IMR-90 (cell line): ENCODE measurements around the gene OTOG.

Experiments used
- CEBPB ChIP-seq: IDR thresholded peaks from 2 replicates; pipeline ENCODE4 v1.6.1; 2012; ENCODE audit warnings: low read depth, low read length, improper control_type of control experiment
- CTCF ChIP-seq: conservative IDR thresholded peaks from 2 replicates; pipeline ENCODE4 v1.5.1; 2012; ENCODE audit warnings: mild to moderate bottlenecking, low read depth, low read length, improper control_type of control experiment
- MAFK ChIP-seq: IDR thresholded peaks from 2 replicates; pipeline ENCODE4 v1.6.1; 2012; ENCODE audit warnings: low read depth, low read length, improper control_type of control experiment
- MXI1 ChIP-seq: IDR thresholded peaks from 2 replicates; pipeline ENCODE4 v1.6.1; 2012; ENCODE audit warnings: low read depth, mild to moderate bottlenecking, low read length, moderate library complexity, borderline replicate concordance
- NFE2L2 ChIP-seq: fragments of 150-350 bp; IDR thresholded peaks from 2 replicates; pipeline ENCODE4 v1.6.1; 2016; ENCODE audit warnings: low read depth, mild to moderate bottlenecking, low read length
- POLR2A ChIP-seq: IDR thresholded peaks from 2 replicates; pipeline ENCODE4 v1.6.1; 2012; ENCODE audit warnings: mild to moderate bottlenecking, low read depth, low read length
- RAD21 ChIP-seq: IDR thresholded peaks from 2 replicates; pipeline ENCODE4 v1.6.1; 2012; ENCODE audit warnings: low read length, improper control_type of control experiment
- RFX5 ChIP-seq: IDR thresholded peaks from 2 replicates; pipeline ENCODE4 v1.8.0; 2012; ENCODE audit warnings: low read depth, mild to moderate bottlenecking, low read length, moderate library complexity
- TF ChIP-seq, protein P1 (sequence below): fragments of 150-350 bp; IDR thresholded peaks from 2 replicates; pipeline ENCODE4 v1.6.1; 2016; ENCODE audit warnings: low read depth, mild to moderate bottlenecking, low read length, moderate library complexity, borderline replicate concordance
- TF ChIP-seq, protein P2 (sequence below): fragments of 150-350 bp; IDR thresholded peaks from 2 replicates; pipeline ENCODE4 v1.6.1; 2017; ENCODE audit warnings: mild to moderate bottlenecking, antibody characterized with exemption, low read length, low read depth

DNA sequence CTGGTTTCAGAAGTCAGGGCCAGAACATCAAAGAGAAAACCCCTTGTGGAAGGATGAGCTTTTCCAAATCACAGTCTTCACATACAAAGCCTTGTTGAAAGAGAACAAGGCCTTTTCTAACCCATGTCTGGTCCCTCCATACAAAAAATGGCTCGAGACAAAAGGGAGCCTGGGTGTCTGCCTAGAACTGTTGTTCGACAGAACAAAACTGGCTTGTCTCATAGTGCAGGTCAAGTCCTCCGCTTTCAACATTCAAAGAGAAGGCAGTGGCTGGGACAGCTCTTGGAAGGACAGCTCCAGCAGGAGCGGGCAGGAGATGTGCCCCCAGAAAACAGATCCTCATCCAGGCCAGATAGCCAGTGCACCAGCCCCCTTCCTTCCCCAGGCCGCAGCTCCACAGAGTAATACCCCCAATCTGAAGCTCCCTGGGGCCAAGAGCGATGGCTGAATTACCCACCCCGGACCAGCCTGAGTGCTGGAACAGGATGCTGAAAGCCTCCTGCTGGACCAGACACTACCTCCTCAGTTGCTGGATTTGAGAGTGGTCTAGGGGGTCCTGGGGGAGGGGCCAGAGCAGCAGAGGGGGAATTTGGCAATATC, 30.4 kb upstream of the OTOG start:
- TF ChIP-seq CTCF (no peak), CEBPB (no peak), MXI1 (no peak), POLR2A (no peak), NFE2L2 (no peak), RAD21 (no peak), MAFK (no peak), RFX5 (no peak)
- TF ChIP-seq, protein P1, sequence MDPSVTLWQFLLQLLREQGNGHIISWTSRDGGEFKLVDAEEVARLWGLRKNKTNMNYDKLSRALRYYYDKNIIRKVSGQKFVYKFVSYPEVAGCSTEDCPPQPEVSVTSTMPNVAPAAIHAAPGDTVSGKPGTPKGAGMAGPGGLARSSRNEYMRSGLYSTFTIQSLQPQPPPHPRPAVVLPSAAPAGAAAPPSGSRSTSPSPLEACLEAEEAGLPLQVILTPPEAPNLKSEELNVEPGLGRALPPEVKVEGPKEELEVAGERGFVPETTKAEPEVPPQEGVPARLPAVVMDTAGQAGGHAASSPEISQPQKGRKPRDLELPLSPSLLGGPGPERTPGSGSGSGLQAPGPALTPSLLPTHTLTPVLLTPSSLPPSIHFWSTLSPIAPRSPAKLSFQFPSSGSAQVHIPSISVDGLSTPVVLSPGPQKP = no peak
- TF ChIP-seq, protein P2, sequence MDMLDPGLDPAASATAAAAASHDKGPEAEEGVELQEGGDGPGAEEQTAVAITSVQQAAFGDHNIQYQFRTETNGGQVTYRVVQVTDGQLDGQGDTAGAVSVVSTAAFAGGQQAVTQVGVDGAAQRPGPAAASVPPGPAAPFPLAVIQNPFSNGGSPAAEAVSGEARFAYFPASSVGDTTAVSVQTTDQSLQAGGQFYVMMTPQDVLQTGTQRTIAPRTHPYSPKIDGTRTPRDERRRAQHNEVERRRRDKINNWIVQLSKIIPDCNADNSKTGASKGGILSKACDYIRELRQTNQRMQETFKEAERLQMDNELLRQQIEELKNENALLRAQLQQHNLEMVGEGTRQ = no peak
